HepG2 (cell line): ENCODE results near the gene TCF7L2. TPM values are rescaled to one million over a fixed set of nuclear protein-coding genes. Genes with fewer than 3 reads are reported as not detected.
A peak's percentile ranks its signal among the peaks of the same experiment; 100 is the strongest.

ENCODE experiments used
- ARID2 ChIP-seq: sonication (generic); formaldehyde crosslinking; IDR thresholded peaks from 2 replicates; pipeline ENCODE4 v1.8.1; 2022; ENCODE audit warnings: mild to moderate bottlenecking, missing genetic modification reagents, borderline replicate concordance
- ATF2 ChIP-seq: sonication (generic); formaldehyde crosslinking; IDR thresholded peaks from 2 replicates; pipeline ENCODE4 v1.4.0; 2020; ENCODE audit warnings: missing genetic modification reagents
- BRCA1 ChIP-seq: sonication (generic); formaldehyde crosslinking; IDR thresholded peaks from 2 replicates; pipeline ENCODE4 v1.4.0; 2020; ENCODE audit warnings: missing genetic modification reagents
- CENPX ChIP-seq: sonication (generic); formaldehyde crosslinking; IDR thresholded peaks from 2 replicates; pipeline ENCODE4 v1.9.0; 2021; ENCODE audit warnings: mild to moderate bottlenecking, missing genetic modification reagents, moderate library complexity
- CHCHD3 ChIP-seq: sonication (generic); formaldehyde crosslinking; IDR thresholded peaks from 2 replicates; pipeline ENCODE4 v1.8.0; 2022; ENCODE audit warnings: mild to moderate bottlenecking, missing genetic modification reagents, moderate library complexity
- CREB1 ChIP-seq, 2 experiments: fragments of 450-650 bp in 1 of 2; IDR thresholded peaks; 2 replicates each; pipeline ENCODE4 v1.6.1; 2016 to 2017; ENCODE audit warnings: control low read depth in 1 of 2, mild to moderate bottlenecking in 1 of 2, missing compliant biosample characterization in 1 of 2, missing genetic modification characterization in 1 of 2
- CTCF ChIP-seq: sonication (generic); formaldehyde crosslinking; IDR thresholded peaks from 2 replicates; pipeline ENCODE4 v1.5.0; 2020; ENCODE audit warnings: mild to moderate bottlenecking, missing genetic modification reagents, moderate library complexity
- FOXC1 ChIP-seq: sonication (generic); formaldehyde crosslinking; IDR thresholded peaks from 2 replicates; pipeline ENCODE4 v1.8.0; 2022; ENCODE audit warnings: mild to moderate bottlenecking, missing genetic modification reagents, borderline replicate concordance
- HDAC6 ChIP-seq: fragments of 200-600 bp; sonication (generic); IDR thresholded peaks from 2 replicates; pipeline ENCODE4 v1.7.0; 2017; ENCODE audit warnings: mild to moderate bottlenecking, antibody characterized with exemption, low read length, low read depth
- HOXA7 ChIP-seq: sonication (generic); formaldehyde crosslinking; IDR thresholded peaks from 2 replicates; pipeline ENCODE4 v1.8.1; 2022; ENCODE audit warnings: mild to moderate bottlenecking, missing genetic modification reagents, moderate library complexity
- MIER3 ChIP-seq: IDR thresholded peaks from 2 replicates; pipeline ENCODE4 v1.6.1; 2016; ENCODE audit warnings: missing compliant biosample characterization, borderline replicate concordance
- NFKB2 ChIP-seq: sonication (generic); formaldehyde crosslinking; IDR thresholded peaks from 2 replicates; pipeline ENCODE4 v1.4.0; 2020; ENCODE audit warnings: missing genetic modification reagents, borderline replicate concordance
- NFYC ChIP-seq: IDR thresholded peaks from 2 replicates; pipeline ENCODE4 v1.6.1; 2016; ENCODE audit warnings: missing genetic modification reagents, missing compliant biosample characterization
- PATZ1 ChIP-seq: sonication (generic); formaldehyde crosslinking; IDR thresholded peaks from 2 replicates; pipeline ENCODE4 v1.4.0; 2020; ENCODE audit warnings: missing genetic modification reagents
- SMAD3 ChIP-seq: sonication (generic); formaldehyde crosslinking; IDR thresholded peaks from 2 replicates; pipeline ENCODE4 v1.4.0; 2020; ENCODE audit warnings: missing genetic modification reagents
- SNAPC5 ChIP-seq: sonication (generic); formaldehyde crosslinking; IDR thresholded peaks from 2 replicates; pipeline ENCODE4 v1.8.1; 2023; ENCODE audit warnings: mild to moderate bottlenecking, missing genetic modification reagents, borderline replicate concordance
- SRY ChIP-seq: sonication (generic); formaldehyde crosslinking; IDR thresholded peaks from 2 replicates; pipeline ENCODE4 v1.8.0; 2022; ENCODE audit warnings: mild to moderate bottlenecking, missing genetic modification reagents
- TBX2 ChIP-seq: sonication (generic); formaldehyde crosslinking; IDR thresholded peaks from 2 replicates; pipeline ENCODE4 v1.5.0; 2020; ENCODE audit warnings: missing genetic modification reagents, mild to moderate bottlenecking, borderline replicate concordance
- TEF ChIP-seq: sonication (generic); formaldehyde crosslinking; IDR thresholded peaks from 2 replicates; pipeline ENCODE4 v1.5.0; 2020; ENCODE audit warnings: missing genetic modification reagents
- YEATS2 ChIP-seq: sonication (generic); formaldehyde crosslinking; IDR thresholded peaks from 2 replicates; pipeline ENCODE4 v1.4.0; 2020; ENCODE audit warnings: missing genetic modification reagents, borderline replicate concordance
- ZFX ChIP-seq: sonication (generic); formaldehyde crosslinking; IDR thresholded peaks from 2 replicates; pipeline ENCODE4 v1.4.0; 2020; ENCODE audit warnings: mild to moderate bottlenecking, low read depth, missing genetic modification reagents, moderate library complexity
- ZNF101 ChIP-seq: sonication (generic); formaldehyde crosslinking; IDR thresholded peaks from 2 replicates; pipeline ENCODE4 v1.4.0; 2020; ENCODE audit warnings: mild to moderate bottlenecking, low read depth, missing genetic modification reagents, borderline replicate concordance
- ZNF737 ChIP-seq: sonication (generic); formaldehyde crosslinking; IDR thresholded peaks from 2 replicates; pipeline ENCODE4 v1.5.0; 2020; ENCODE audit warnings: missing genetic modification reagents, mild to moderate bottlenecking, borderline replicate concordance
- polyA plus RNA-seq, 8 experiments: library from polyadenylated mRNA; depleted of rRNA in 3 of 8; stranded (reverse) in 7 of 8; unstranded in 1 of 8; fragments of >200 nt; fragmentation: Illumina TruSeq in 4 of 8; extraction: Trizol in 4 of 8; gene quantifications; 2 replicates each; pipeline versions ENCODE4 v1.2.1 to v1.2.3, GENCODE V29; 2011 to 2016; ENCODE audit warnings: low read depth in 4 of 8, missing spikeins in 1 of 8, mixed read lengths in 1 of 8; ENCODE audit not compliant: insufficient read depth in 1 of 8
- total RNA-seq, 5 experiments: library from RNA; depleted of rRNA; stranded (reverse); fragments of >200 nt; fragmentation: Illumina TruSeq; extraction: Trizol; gene quantifications; 2 replicates each; pipeline ENCODE4 v1.2.3, GENCODE V29; 2016; ENCODE audit warnings: low read depth in 1 of 5

TCF7L2 gene
- total and polyA plus RNA-seq, 2 of the 13 experiments (the other 11 are each of a cell fraction or from before 2014, with no cell fraction given), result 3.9 to 13.7 TPM

GRCh38 chr10:113087165-113088029 is 137.3 kb downstream of the TCF7L2 start (continued):
- no peak for TF ChIP-seq ZFX
- no peak for TF ChIP-seq HDAC6
- TF ChIP-seq SRY (CRISPR knock-in tag), result no peak
- TF ChIP-seq CHCHD3 (CRISPR knock-in tag), result no peak
- no peak for TF ChIP-seq BRCA1 (CRISPR knock-in tag)
- TF ChIP-seq NFKB2 (CRISPR knock-in tag), result no peak
- 0 out of 2 replicates have a peak, but pooled peaks have one; percentile 8 for TF ChIP-seq CREB1 (IDR thresholded peaks at IDR 0.05)
- peak; percentile 40 for TF ChIP-seq CREB1 (CRISPR knock-in tag; IDR thresholded peaks at IDR 0.05)
- peak; percentile 32; the same call in 1 of the 2 replicates for TF ChIP-seq ATF2 (CRISPR knock-in tag)
- TF ChIP-seq PATZ1, result peak; percentile 59
- TF ChIP-seq CTCF (CRISPR knock-in tag), result no peak
- peak; percentile 89 for TF ChIP-seq TBX2 (CRISPR knock-in tag)
- no peak for TF ChIP-seq NFYC (CRISPR knock-in tag)
- peak; percentile 46; the same call in 1 of the 2 replicates for TF ChIP-seq YEATS2
- TF ChIP-seq ARID2, result no peak
- no peak for TF ChIP-seq ZNF737 (CRISPR knock-in tag)
- no peak for TF ChIP-seq ZNF101
- no peak for TF ChIP-seq CENPX (CRISPR knock-in tag)
- TF ChIP-seq MIER3 (CRISPR knock-in tag), result peak; percentile 92
- no peak for TF ChIP-seq TEF (CRISPR knock-in tag)
- no peak for TF ChIP-seq HOXA7 (CRISPR knock-in tag)
- TF ChIP-seq SNAPC5, result no peak
- peak; percentile 95 for TF ChIP-seq SMAD3
- 0 out of 2 replicates have a peak, but pooled peaks have one; percentile 32 for TF ChIP-seq FOXC1 (CRISPR knock-in tag)
